Upper lobe of left lung (tissue), 6 donors: Measurements from ENCODE around the gene RNF222. TPM values are rescaled to one million over a fixed set of nuclear protein-coding genes. Genes with fewer than 3 reads are reported as not detected.

Experiments
- ATAC-seq, 2 donors: fragments of 200-7000 bp; cut with Tn5 transposase; one replicate each; pipeline ENCODE4 v1.9.1; 2022; ENCODE audit warnings: mild to moderate bottlenecking in 2 of 2, moderate library complexity in 2 of 2; ENCODE audit not compliant: low FRiP score in 2 of 2
- DNase-seq, 2 donors: peaks; one replicate each; pipeline ENCODE4 v3.0.0-alpha.2; 2019 to 2020
- H3K27ac ChIP-seq, 4 donors: fragments of 200-600 bp; sonication (generic); one replicate each; pipeline ENCODE4 v1.5.1; 2016 to 2019
- H3K27me3 ChIP-seq, 4 donors: fragments of 200-600 bp; sonication (generic); one replicate each; pipeline ENCODE4 v1.5.1; 2017 to 2019
- H3K36me3 ChIP-seq, 4 donors: fragments of 200-600 bp; sonication (generic); one replicate each; pipeline ENCODE4 v1.5.1; 2016 to 2019
- H3K4me1 ChIP-seq, 4 donors: fragments of 200-600 bp; sonication (generic); one replicate each; pipeline ENCODE4 v1.5.1; 2018 to 2019
- H3K4me3 ChIP-seq, 4 donors: fragments of 200-600 bp; sonication (generic); one replicate each; pipeline ENCODE4 v1.5.1; 2017 to 2019; ENCODE audit warnings: mild to moderate bottlenecking in 2 of 4, moderate library complexity in 1 of 4
- H3K9me3 ChIP-seq, 4 donors: fragments of 200-600 bp; sonication (generic); one replicate each; pipeline ENCODE4 v1.5.1; 2018 to 2019
- CTCF ChIP-seq, 6 experiments: fragments of 450-650 bp in 4 of 6; fragments of 200-600 bp in 2 of 6; sonication (generic) in 2 of 6; IDR thresholded peaks; one replicate each; pipeline ENCODE4 v1.5.1; 2016 to 2019; ENCODE audit warnings: antibody characterized with exemption in 6 of 6
- EP300 ChIP-seq, 4 donors: sonication (generic); formaldehyde crosslinking; IDR thresholded peaks; one replicate each; pipeline ENCODE4 v1.5.1; 2017; ENCODE audit warnings: antibody characterized with exemption in 4 of 4, control low read depth in 2 of 4
- POLR2A ChIP-seq, 4 donors: fragments of 450-650 bp; IDR thresholded peaks; one replicate each; pipeline ENCODE4 v1.5.1; 2016 to 2017; ENCODE audit warnings: antibody characterized with exemption in 4 of 4, mild to moderate bottlenecking in 2 of 4
- POLR2AphosphoS5 ChIP-seq, 2 donors: sonication (generic); formaldehyde crosslinking; IDR thresholded peaks; one replicate each; pipeline ENCODE4 v1.5.1; 2017; ENCODE audit warnings: antibody characterized with exemption in 2 of 2
- WGBS, 2 donors: methylation state at CpG; one replicate each; pipeline ENCODE4 v1.1.5; 2017 to 2018; 5-methylcytosine and 5-hydroxymethylcytosine counted together
- total RNA-seq, 6 donors: library from RNA; depleted of rRNA in 4 of 6; stranded (reverse); fragments of >200 nt in 4 of 6; gene quantifications; one replicate each; pipeline versions ENCODE4 v1.1.0 to v1.2.1, GENCODE V29; 2016 to 2021
- donor health status: DM: no; HTN: no; CAD: no; lungs with moderate emphysema.
- donor health status: DM: no; HTN: yes; CAD: no; lungs with severe emphysema.

RNF222 gene
- not detected for total RNA-seq

GRCh38 chr17:8397636-8398035 lies at the start of gene RNF222:
Gene RNF222 (minus strand): TSS chr17:8397827. CDS start chr17:8393461, 4,366 bp downstream.
- H3K9me3 ChIP-seq = no peaks in the 10 kb centered on the region
- peaks cover 0 to 2% (median 0%) of the 10 kb centered on the region in 4 donors for H3K27me3 ChIP-seq
- ATAC-seq (no peak), DNase-seq (no peak)
- WGBS, 2 donors = 46 to 68% methylated on average over 8 to 12 of the region's 13 CpGs
- no peak within 1 kb of the TSS for H3K27ac ChIP-seq
- no peaks in the 10 kb centered on the region for H3K4me1 ChIP-seq
- no peak for TF ChIP-seq POLR2AphosphoS5 (IDR thresholded peaks at IDR 0.05)
- no peak for TF ChIP-seq EP300 (IDR thresholded peaks at IDR 0.05)
- TF ChIP-seq POLR2A (IDR thresholded peaks at IDR 0.05) = no peak
- TF ChIP-seq CTCF (IDR thresholded peaks at IDR 0.05) = no peak
- H3K36me3 ChIP-seq = no peaks in the 10 kb centered on the region
- no peak within 1 kb of the TSS for H3K4me3 ChIP-seq

GRCh38 chr17:8445536-8445935 lies 47.9 kb upstream of the RNF222 start:
- Histone ChIP-seq H3K4me1 (peaks cover 17 to 51% (median 36%) of the 10 kb centered on the region in 4 donors), H3K9me3 (no peaks in the 10 kb centered on the region), H3K4me3 (peak overlapping the region in 3 of 4 donors; percentile 12 to 25 (median 18)), H3K36me3 (peaks cover 8 to 63% (median 28%) of the 10 kb centered on the region in 4 donors), H3K27ac (peak overlapping the region in 3 of 4 donors; percentile 1 to 73 (median 69)), H3K27me3 (no peaks in the 10 kb centered on the region)
- ATAC-seq = no peak
- no peak for DNase-seq
- no peak for TF ChIP-seq CTCF (IDR thresholded peaks at IDR 0.05)
- TF ChIP-seq POLR2A (IDR thresholded peaks at IDR 0.05) = no peak
- peak in 1 of 4 donors; percentile 46 for TF ChIP-seq EP300 (IDR thresholded peaks at IDR 0.05)
- peak in 1 of 2 donors; percentile 36 for TF ChIP-seq POLR2AphosphoS5 (IDR thresholded peaks at IDR 0.05)
- WGBS, 2 donors = 63 to 69% methylated on average over 4 of the region's 4 CpGs

GRCh38 chr17:8444494-8444893 lies 46.9 kb upstream of the RNF222 start:
- H3K9me3 ChIP-seq = no peaks in the 10 kb centered on the region
- peaks cover 5 to 62% (median 29%) of the 10 kb centered on the region in 4 donors for H3K36me3 ChIP-seq
- H3K27ac ChIP-seq = no peak overlapping the region
- no peaks in the 10 kb centered on the region for H3K27me3 ChIP-seq
- no peak for DNase-seq
- no peak for ATAC-seq
- WGBS, 2 donors = 72 to 73% methylated on average over 4 of the region's 4 CpGs
- TF ChIP-seq POLR2A (IDR thresholded peaks at IDR 0.05) = no peak
- no peak for TF ChIP-seq CTCF (IDR thresholded peaks at IDR 0.05)
- no peak for TF ChIP-seq EP300 (IDR thresholded peaks at IDR 0.05)
- no peak for TF ChIP-seq POLR2AphosphoS5 (IDR thresholded peaks at IDR 0.05)
- H3K4me3 ChIP-seq = no peak overlapping the region
- H3K4me1 ChIP-seq = peaks cover 21 to 54% (median 39%) of the 10 kb centered on the region in 4 donors

GRCh38 chr17:8443756-8444155 lies 46.1 kb upstream of the RNF222 start:
- Histone ChIP-seq H3K36me3 (peaks cover 0 to 61% (median 25%) of the 10 kb centered on the region in 4 donors), H3K27ac (peak overlapping the region in 2 of 4 donors; percentile 2 to 14), H3K9me3 (no peaks in the 10 kb centered on the region), H3K4me3 (no peak overlapping the region), H3K4me1 (peaks cover 21 to 50% (median 39%) of the 10 kb centered on the region in 4 donors), H3K27me3 (no peaks in the 10 kb centered on the region)
- 58 to 72% methylated on average over 7 of the region's 7 CpGs for WGBS, 2 donors
- no peak for TF ChIP-seq EP300 (IDR thresholded peaks at IDR 0.05)
- no peak for TF ChIP-seq CTCF (IDR thresholded peaks at IDR 0.05)
- no peak for TF ChIP-seq POLR2A (IDR thresholded peaks at IDR 0.05)
- no peak for TF ChIP-seq POLR2AphosphoS5 (IDR thresholded peaks at IDR 0.05)
- no peak for ATAC-seq
- no peak for DNase-seq

- H3K36me3 ChIP-seq = peaks cover 0 to 58% (median 19%) of the 10 kb centered on the region in 4 donors
- H3K4me3 ChIP-seq = no peak overlapping the region
- no peaks in the 10 kb centered on the region for H3K9me3 ChIP-seq
- peak overlapping the region in 1 of 4 donors; percentile 1 for H3K27ac ChIP-seq
- ATAC-seq (no peak), DNase-seq (no peak)
- TF ChIP-seq EP300 (IDR thresholded peaks at IDR 0.05) = no peak
- H3K27me3 ChIP-seq = no peaks in the 10 kb centered on the region
- peaks cover 31 to 56% (median 48%) of the 10 kb centered on the region in 4 donors for H3K4me1 ChIP-seq
- 94 to 97% methylated on average over 2 of the region's 2 CpGs for WGBS, 2 donors
Measured at GRCh38 chr17:8442310-8442709, 44.7 kb upstream of the RNF222 start.
